ENCODE results near the gene HIVEP2. TPM values are rescaled to one million over a fixed set of nuclear protein-coding genes. Genes with fewer than 3 reads are reported as not detected.

HIVEP2 gene
- total RNA-seq, 1 donor from 2014 or later = 28.6 TPM

DNA sequence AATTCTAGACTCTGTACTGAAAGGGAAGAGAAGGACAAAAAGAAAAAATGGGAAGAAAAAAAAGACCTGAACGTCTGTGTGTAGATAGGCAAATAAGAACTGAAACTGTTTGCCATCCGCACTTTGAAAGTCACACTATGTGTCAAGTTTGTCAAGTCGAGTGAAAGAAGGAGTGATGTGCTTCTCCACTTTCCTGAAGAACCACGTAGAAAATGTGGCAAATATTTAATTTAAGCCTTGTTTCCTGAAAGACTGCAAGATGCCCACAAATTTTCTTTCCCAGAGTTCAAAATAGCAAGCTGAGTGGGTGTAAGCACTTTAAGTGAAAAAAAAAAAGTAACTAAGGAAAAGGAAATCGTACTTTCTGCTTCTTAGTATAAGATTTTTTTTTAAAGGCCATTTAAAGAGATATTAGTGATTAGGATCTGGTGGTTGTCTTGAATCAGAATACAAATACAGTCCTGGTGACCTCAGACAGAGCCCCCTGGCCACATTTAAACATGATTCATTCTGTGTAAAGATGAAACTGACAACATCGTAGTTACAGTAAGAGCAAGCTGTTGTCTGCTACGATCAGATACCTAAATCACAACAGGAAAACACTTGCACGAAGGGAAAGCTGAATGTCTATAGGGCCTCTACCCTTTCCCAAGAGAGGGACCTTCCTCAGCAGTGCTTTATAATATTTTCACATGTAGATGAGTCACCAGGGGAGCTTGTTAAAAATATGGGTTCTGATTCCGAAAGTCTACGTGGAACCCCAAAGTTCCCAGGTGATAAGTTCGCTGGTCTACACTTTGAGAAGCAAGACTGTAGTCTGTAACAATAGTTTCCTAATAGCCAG lies 102.3 kb downstream of the HIVEP2 start:
- DNase-seq = no peak

DNA sequence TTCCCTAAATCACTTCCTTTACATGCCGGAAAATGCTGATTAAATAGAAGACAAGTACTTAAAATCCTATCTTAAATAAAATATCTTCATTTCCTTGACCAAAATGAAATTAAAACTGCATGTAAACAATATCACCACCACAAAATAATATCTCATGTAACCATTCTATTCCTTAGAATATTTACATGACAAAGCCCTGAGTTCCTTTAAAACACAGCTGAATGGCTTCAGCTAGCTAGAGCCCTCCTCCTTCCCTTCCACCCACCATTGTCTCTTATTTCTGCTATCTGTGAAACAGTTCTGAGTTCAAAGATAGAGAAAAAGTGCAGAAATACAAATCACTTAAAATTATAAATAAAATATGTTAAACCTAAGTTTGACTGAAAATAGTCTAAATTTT lies 103.1 kb downstream of the HIVEP2 start:
- no peak for DNase-seq

DNA sequence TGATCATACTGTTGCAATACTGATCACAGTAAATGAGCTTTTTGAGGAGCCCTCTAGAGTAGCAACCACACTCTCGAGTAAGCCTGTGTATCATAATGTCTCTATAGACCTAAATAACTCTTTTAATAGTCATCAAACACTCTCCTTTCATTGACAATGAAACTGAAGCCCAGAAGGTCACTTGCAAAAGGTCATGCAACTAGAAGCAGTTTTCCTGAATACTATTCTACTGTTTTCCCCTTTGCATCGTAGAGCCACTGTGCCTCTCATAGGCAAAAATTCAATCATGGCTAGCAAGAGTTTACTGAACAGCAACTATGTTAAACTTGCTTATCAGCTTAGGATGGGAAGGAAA lies 105.3 kb downstream of the HIVEP2 start:
- DNase-seq = no peak

DNA sequence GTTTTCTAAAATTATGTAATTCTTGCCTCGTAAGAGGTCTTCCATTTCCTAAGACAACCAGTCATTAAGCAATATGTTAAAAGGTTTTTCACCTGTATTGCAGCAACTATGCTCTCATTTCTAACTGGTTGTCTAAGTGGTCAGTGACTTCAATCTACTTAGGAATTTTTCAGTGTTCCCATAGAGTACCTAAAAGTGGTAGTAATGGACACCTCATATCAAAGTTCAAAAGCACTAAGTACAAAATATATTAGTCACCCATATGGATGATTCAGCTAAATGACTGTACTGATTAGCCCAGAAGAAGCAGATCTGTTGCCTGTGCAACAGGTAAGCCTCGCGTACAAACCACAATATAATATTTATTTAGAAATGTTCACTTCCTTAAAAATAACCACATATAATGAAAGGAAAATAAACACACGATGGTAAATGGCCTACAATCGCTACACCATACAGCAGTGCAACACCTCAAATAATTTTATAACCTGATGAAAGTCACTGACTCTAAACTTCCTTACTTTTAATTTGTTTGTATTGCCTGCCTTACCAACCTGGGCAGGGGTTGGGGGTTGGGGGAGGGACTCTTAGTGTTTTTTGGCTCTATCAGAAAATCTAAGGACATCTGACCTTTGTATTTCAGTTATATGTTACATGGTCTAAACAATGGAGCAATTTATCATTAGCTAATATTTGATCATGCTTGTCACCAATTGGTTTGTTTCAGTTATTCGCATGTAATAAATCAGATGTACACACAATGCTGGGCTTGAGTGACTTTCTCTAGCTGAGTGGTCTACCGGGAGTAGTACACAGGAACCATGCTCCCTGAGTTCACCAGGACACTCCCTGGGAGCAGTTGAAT lies 105.9 kb downstream of the HIVEP2 start:
- DNase-seq = no peak

DNA sequence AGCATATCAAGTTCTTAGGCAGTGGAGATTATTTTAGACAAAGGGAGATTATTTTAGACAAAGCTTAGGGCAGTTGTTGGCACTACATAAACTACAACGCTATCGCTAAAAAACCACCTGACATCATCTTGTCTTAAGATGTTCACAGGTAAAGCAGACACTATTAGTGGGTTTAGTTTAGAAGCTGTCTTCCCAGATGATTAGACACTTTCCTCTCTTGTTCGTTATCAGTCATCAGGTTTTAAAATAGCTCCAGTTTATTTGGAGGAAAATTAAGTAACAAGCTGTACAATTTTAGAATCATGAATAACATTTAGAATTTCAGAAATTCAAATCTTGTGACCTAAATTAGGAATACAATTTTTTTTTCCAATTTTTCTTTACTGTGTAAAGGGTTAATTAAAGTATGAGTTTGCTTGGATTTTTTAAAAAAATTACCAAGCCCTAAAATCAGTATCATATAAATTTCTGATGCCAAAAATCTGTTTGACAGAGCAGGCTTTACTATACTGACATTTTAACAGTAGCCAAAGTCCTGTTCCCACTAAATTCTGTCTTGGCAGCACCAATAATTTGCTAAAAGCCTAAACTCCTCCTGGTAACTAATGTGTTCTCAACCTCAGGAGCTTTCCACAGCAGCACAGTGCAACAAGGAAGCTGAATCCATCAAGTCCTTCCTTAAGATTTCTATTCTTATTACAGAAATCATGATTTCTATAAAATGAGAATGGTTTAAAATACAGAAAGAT lies 109.0 kb downstream of the HIVEP2 start:
- DNase-seq = no peak

DNA sequence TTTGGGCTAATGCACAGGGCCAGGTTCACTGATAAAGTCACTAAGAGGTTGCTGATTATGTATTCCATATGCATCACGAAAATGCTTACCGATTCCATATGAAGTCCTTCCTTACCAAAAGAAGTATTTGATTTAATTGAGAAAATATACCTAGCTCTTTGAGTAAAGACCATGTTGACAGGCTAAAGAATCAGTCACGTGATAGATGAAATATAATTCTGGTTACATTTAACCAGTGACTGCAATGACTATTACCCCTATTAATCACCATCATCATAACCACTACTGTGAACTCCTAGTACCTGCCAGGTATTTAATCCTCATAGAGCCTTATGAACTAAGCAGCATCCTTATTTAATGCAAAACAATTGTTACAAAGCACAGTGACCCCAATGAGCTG lies 110.1 kb downstream of the HIVEP2 start:
- no peak for DNase-seq

DNA sequence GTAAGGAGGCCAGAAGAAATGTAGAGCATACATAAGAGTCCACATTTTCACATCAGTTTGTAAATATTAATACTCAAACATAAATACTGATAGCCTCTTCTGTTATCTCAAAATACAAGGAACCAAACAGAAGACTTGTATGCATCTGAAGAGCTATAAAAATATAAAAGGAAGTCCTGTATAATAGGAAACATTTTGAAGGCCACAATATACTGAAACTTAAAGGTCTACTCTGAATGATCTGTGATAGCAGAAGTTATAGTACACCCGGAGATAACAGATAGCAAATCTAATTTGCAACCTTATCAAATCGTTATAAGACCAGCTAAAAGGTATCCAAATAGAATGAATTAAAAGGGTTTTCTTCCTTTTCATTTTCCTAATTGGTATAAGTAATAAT lies 111.2 kb downstream of the HIVEP2 start:
- no peak for DNase-seq

DNA sequence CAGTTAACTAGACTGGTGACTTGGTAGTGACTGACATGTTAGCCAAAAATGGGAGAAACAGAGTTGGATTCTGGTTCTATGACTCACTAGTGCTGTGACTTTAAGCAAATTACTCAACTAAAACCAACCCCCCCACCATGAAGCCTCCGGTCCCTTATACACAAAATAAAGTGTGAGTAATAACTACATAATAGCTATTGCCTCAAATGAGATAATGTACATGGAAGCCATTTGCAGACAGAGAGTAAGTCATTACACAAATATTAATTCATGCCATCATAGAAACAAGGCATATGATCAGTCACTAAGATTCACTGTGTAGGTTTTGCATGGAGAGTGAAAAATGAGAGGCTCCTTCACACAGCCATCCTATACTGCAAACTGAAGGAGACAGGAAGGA lies 111.9 kb downstream of the HIVEP2 start:
- no peak for DNase-seq

DNA sequence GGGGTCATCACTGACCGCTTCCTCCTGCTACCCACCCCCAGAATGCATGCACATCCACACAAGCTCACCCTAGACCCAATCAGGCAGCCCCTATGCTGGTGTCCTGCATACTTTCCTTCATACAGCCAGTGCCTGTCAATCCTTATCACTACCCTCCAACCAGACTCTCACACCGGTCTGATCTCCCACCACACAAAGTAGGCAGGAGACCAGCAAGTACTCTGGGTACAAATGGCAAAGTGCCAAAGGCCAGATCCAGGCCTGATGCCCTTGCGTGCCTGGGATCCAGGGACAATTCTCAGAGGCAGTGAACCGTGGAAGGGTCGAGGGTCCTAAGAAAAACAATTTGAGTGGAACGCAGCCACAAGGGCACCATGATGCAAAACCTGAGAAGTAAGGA lies 114.2 kb downstream of the HIVEP2 start:
- DNase-seq = no peak

DNA sequence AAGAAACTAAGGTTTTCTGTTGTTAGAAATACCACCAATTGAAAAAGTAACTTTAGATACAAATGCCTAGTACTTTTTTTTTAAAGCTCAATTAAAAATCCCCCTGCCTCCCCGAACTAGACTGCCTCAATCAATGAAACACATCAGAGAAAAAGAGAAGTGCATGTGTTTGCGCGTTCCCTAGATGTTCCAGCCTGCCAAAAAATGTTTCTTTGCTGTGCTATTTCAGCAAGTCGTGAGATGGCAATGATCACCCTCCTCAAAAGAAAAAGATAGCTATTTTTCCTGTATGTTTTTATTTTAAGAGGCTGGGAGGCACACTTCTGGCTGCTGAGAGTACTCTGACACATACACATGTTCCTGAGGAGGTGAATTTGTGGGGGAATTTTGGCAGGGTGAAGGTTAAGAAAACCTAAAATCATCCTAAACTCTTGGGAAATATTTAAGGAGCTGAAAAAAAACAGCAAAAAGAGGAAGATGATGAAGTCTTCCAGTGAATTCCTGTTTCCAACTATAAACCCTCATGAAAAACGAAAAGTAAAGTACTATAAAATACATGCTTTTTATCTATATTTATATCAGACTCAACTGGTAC lies 114.8 kb downstream of the HIVEP2 start:
- DNase-seq = no peak

DNA sequence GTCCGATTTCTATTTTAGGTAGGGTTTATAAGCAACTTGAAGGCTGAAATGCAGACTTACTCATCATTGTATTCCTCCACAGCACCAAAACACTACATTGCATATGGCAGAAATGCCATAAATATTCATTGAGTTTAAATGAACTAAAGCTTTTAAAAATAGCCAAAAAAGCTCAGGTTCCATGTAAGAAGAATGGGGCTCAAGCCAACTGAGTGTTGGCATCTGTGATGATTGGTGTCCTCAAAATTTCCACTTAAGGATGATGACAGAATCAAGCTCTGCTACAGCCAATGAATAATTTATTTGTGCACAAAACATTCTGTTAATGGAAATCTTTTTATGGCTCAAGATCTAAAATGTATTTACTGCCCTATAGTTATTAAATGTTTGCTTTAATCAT lies 115.4 kb downstream of the HIVEP2 start:
- no peak for DNase-seq

DNA sequence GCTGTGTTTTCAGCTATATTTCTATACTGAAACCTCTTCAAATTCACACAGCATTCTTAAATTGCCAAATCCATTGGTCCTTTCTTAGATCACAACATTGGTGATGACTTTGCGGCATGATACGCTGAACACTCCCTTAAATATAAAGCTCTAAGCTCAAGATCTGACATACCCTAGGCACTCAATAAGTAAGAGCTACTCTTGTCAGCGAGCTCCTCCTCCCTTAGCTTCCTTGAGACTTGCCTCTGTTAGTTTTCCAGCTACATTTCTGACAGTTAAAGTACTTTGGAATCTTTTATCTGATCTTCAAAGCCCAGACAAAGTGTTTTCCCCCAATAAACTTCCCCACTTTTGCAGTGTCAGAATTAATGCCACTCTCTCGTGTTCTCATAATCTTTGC lies 117.0 kb downstream of the HIVEP2 start:
- no peak for DNase-seq

DNA sequence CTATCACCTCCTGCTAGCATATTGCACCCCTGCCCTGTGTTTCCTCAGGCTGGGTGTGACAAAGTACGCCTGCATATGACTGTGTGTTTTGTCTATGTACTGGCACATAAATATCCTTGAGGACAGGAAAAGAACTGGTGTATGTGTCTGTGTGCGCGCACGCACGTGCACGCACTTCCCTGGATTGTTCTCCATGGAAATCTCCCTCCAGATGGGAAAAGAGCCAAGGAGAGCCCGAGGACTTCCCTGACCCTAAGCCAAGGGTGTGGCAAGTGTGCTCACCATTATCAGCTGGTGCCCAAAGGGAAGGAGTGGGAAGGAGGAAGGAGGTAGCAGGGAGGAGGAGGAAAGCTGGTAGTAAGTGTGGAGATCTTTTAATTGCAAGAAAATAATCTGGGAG lies 117.6 kb downstream of the HIVEP2 start:
- DNase-seq = no peak

DNA sequence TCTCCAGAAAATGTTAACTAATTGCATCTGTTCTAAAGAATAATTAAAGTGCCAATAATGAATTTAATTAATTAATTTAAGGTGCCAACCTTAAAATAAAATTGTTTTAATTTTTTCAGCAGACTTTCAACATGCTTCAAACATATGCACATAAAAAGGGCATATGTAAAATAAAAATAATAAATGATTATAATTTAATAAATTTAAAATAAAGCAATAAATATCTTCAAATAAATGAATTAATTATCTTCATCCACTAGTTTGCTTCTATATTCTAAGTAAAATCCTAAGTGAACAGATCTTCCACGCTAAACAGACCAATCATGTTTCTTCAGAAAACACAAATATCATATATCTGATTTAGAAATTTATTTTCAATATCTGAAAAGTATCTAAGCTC lies 119.2 kb downstream of the HIVEP2 start:
- DNase-seq = no peak

DNA sequence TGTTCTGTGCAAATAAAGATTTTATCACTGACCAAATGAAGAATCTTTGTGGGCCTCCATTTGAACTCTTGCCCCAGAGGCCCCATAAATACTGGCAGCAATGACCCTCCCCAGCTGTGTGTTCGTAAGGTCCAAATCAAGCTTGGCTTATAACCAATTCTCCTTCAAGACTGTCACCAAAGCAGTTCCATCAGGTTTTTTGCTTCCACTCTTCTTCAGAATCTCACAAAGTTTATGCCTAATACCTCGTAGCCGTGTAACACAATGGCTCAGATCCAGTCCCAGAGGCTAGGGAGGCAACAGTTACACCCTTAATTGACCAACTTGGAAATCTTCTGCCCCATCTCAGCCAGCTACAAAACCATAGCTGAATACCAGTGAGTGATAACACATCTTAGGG lies 120.5 kb downstream of the HIVEP2 start:
- no peak for DNase-seq

DNA sequence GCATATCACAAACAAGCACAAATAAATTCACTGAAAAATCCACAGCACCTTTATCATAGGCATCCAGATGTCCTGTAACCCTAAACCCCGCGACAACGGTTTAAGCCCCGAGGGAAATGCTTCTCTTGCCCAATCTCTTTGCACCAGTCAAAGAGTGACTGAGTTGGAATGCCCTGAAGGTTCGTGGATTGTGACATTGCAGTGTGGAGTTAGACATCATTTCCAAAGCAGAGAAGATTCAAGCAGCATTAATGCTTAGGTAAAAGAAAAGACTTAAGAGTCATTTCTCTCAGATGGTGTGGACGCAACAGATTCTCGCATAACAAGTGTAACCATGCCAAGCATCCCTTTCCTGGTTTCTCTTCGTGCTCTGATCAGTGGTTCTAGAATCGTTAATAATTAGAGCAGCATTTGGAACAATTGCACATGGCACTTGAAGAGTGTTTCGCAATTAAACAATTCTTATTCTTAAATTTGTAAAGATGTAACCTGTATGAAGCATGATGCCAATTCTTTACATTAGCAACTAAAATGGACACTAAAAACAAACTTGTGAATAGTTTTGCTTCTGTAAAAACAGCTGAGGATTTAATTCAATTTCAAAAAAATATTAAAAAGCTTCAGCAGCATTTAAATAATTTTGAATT lies 121.6 kb downstream of the HIVEP2 start:
- no peak for DNase-seq

DNA sequence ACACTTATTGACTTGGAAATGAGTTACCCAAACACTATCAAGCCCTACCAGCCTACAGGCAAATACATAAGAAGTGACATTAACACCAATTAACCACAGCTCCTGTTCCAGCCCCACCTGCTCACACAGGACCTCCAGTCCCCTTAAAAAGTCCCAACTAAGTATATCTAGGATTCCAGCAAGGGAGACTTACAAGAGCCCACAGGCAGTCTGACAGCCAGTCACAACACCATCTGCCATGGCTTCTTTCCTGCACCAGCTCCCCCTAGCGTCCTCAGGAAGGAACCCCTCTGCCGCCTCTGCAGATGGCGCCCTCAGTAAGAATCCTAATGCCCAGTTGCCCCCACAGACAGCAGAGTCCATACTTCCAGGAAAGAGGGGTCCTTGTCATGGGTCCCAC lies 122.1 kb downstream of the HIVEP2 start:
- DNase-seq = no peak

DNA sequence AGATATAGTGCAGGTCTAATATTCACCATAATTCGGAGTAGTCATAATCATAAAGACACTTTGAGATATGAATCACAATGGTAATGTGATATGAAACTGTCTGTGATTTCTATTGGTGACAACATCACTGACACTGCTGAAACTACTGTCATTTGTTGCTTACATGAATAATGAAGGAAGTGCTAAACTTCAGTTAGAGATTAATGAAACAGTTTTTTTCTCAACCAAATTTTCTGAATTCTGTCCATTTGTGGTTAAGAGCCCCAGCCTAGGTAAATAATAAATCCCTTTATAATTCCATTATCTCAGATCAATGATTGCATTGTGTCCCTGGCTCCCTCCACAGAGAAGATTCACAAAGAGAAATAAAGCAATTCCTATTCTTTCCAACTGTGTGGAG lies 122.6 kb downstream of the HIVEP2 start:
- DNase-seq = no peak

DNA sequence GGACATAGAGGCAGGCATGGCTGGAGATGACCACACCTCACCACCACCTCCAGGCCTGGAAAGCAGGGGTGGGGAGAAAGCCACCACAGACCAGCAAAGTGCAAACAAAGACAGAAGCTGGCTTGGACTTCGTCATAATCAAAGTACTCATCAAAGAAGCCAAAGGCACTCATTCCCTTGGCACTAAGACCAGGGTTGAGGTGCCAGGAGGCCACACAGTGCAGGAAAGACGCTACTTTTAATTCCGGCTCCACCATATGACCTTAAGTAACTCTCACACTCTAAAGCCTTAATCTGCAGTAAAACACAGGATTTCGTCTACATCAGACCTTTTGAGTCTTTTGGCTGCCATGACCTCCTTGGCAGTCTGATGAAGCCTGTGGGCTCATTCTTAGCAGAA lies 123.1 kb downstream of the HIVEP2 start:
- no peak for DNase-seq

DNA sequence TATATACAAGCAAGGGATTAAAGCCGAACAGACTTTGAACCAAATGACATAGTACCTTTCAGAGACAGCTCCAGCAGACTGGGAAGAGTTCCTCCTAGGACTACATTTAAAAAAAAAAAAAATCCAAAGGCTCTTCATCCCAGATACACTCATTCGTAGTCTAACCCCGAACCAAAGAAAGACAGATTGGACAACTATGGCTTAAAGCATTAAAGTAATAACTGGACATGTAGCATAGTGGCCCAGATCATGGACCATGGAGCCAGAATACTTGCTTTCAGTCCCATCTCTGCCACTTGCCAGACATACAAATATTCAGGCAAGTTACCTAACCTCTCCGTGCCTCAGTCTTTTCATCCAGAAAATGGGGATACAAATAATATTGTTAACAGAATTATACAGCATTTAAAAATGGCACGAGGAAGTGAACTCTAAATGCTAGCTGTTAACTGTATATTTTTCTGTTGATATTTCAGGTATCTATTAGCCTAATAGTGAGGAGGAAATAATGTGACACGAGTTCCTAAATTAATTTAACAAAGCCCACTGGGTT lies 123.7 kb downstream of the HIVEP2 start:
- DNase-seq = no peak

DNA sequence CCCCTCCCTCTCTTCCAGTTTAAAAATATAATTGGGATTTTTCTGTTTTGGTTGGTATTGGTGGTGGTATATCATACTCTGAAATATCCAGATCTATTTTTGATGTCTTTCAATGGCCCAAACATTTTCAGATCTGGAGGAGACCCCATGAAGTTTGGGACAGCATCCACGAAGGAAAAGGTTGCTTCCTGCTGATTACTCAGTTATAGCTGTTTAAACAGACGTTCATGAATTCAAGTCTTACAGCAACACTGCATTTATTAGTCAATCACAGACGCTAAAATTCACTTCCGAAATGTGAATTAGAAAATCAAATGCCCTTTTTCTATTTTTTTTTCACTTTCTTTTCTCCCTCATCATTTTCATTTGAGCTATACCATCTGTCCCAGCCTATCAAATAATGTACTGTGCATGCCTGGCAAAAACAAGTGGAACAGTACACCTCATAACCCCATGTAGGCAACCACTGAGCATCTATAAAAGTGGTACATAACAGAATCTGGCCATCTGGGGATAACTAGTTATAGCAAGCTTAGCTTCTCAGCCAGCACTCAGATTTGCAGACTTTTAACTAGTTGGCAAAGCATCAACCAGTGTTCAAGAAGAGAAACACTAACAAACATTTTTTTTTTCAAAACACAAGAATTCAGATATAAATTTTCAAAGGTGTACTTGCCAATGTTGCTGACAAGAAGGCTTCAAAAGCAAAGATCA lies 124.5 kb downstream of the HIVEP2 start:
- DNase-seq = no peak

Data from tongue (tissue), 2 donors.